DMS153 treated with DMSO at 0.1 percent for 48 hours (cell line): ENCODE results near the gene ZNF398.

ENCODE experiments used
- DNase-seq: peaks from one replicate; lab custom pipeline; 2025; ENCODE audit not compliant: unreplicated experiment; lab: John Stamatoyannopoulos, UW

Gene ZNF398

DNA sequence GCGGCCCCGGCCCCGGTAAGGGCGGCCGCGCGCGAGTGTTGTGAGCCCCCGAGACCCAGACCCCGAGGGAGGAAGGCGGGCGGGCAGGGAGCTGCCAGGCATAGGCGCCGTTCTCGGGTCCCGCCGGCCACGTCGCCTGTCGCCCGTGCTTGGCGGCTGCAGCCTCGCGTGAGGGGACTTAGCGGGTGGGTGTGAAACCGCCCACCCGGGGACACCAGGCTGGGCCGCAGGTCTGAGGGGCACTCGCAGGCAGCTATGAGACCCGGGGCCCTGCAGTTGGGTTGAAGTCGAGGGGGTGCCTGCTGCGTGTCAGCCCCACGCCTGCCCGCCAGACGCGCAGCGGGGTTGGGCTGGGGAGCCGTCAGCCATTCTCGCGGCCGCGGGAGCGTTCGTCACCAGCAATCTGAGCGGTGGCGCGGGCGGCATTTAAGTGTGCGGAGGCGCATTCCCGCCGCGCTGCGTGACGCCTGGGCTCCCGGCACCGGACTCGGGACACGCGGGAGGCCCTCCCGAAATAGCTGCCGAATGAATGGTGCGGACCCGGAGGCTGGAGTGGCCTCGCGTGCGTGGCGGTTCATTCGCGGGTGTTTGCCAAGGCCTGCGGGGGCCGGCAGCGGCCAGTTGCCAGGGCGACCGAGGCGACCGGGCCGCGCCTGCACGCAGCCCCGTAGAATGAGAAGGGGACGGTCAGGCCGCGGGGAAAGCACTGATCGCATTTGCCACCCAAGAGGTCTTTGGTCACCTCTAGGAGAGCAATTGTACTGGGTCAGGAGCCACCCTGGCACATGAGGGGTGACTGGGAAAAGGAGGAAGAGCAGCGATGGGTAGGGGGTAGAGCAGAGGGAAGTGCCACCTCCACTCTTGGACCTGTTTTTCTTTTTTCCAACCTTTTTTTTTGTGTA is 750 bp downstream of the ZNF398 start:
- no peak for DNase-seq

DNA sequence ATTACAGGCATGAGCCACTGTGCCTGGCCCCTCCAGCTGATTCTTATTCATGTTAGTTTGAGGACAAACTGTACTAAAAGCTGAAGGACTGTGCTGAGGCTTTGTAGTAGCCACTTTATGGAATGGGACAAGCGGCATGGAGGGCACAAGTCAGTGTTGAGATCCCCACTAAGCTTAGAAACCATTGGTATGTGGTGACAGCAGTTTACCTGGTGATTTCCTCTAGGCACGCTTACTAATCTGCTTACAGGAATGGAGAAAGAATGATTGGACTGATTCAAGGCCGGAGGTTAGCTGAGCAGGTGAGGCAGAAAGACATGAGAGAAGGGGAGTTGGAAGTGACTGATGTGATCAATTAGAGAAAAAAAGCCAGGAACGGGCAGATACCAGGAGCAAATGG is 3.7 kb downstream of the ZNF398 start:
- DNase-seq = no peak

DNA sequence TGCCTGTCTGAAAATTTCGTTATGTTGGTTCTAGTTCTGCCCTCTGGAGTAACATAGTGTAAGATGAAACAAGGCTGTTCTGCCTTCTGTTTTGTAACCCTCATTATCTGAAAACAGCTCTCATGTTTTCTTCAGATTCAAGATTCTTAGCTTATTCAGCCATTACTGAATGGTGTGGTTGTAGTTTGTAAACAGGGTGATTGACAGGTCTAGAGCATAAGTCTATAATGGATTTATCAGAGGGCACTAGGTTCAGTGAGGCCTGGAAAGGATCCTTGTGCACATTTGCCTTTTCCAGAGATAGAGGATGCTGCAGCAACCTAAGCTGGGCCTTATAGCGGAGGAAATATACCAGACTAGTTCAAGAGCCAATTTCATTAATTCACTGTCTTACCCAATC is 6.1 kb downstream of the ZNF398 start:
- DNase-seq = no peak

DNA sequence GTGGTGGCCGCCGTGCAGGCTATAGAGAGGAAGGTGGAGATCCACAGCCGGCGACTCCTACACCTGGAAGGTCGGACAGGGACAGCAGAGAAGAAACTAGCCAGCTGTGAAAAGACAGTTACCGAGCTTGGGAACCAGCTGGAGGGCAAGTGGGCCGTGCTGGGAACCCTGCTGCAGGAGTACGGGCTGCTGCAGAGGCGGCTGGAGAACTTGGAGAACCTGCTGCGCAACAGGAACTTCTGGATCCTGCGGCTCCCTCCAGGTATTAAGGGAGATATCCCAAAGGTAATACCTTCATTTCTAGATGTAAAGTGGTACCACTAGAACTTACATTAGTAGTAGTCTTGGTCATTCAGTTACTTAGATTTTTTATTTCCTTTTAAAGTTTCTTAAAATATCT is 6.8 kb downstream of the ZNF398 start:
- DNase-seq = no peak

DNA sequence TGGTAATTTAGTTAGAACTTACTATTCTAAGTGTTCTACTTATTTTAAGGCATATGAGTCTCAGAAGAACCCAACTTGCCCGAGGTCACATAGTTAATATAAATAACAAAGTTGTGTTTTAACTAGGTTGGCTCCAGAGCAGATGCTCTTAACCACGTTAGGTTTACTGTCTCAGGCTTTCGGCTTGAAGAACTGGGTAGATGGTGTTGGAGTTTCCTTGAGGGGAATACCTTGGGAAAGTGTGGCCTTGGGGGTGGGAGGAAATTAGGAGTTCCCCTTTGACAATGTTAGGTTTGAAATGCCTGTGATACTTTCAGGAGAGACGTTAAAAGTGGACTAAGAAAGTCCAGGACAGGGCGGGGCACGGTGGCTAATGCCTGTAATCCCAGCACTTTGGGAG is 9.6 kb downstream of the ZNF398 start:
- no peak for DNase-seq

DNA sequence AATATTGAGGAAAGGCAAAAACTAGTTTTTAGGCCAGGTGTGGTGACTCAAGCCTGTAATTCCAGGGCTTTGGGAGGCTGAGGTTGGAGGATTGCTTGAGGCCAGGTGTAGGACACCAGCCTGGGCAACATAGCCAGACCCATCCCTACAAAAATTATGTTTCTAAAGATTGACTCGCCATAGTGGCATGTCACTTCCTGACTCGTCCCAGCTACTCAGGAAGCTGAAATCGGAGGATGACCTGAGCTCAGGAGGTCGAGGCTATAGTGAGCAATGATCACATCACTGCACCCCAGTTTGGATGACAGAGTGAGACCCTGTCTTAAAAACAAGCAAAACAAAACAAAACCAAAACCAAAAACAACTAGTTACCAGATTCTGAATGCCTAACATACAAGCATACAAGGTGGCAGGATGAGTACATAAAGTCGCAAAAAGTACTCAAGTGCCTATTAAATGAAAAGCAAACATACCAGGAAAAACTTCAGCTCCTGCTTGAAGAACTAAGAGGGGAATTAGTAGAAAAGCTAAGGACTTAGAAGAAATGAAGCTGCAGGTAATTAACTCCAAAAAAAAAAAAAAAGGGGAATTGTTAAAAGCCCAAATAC is 14.1 kb downstream of the ZNF398 start:
- DNase-seq = no peak

DNA sequence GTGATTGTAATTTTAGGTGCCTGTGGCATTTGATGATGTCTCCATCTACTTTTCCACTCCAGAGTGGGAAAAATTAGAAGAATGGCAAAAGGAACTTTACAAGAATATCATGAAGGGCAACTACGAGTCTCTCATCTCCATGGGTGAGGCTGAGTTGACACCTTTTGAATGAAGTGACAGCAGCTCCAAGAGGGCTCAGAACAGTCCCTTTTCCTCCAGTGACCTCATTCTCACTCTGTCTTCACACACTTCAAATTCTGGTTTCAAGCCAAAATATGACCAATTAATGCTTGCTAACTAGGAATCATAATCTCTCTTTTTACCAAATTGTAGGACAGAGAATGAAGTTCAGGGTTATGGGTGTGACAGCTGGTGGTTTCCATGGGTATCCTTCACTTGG is 18.9 kb downstream of the ZNF398 start:
- DNase-seq = no peak

DNA sequence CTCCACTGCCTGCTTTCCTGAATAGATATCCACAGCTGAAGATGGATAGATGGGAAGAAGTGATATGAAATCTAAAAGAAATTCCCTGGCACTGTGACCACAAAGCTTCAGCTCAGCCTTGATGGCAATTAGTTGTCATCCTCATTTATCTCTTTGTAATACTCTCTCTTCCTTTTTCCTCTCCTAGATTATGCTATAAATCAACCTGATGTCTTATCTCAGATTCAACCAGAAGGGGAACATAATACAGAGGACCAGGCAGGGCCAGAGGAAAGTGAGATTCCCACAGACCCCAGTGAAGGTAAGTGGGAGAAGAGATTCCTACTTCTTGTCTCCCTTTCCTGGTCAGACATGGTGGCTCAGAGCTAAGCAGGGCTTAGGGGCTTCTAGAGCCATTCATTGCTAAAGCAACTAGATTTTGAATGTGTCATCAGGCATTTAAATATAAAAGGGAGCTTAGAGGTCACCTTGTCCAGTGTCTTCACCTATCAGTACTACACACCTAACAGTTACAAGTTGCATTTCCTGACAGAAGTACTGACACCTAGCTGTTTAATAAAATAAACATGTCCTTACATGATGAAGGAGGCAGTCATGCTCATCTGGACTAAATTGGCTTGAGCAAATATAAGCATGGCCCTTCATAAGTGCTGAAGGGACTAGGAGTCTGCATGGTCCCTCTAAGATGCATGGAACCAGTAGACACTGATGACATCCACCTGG is 19.5 kb downstream of the ZNF398 start:
- DNase-seq = no peak

DNA sequence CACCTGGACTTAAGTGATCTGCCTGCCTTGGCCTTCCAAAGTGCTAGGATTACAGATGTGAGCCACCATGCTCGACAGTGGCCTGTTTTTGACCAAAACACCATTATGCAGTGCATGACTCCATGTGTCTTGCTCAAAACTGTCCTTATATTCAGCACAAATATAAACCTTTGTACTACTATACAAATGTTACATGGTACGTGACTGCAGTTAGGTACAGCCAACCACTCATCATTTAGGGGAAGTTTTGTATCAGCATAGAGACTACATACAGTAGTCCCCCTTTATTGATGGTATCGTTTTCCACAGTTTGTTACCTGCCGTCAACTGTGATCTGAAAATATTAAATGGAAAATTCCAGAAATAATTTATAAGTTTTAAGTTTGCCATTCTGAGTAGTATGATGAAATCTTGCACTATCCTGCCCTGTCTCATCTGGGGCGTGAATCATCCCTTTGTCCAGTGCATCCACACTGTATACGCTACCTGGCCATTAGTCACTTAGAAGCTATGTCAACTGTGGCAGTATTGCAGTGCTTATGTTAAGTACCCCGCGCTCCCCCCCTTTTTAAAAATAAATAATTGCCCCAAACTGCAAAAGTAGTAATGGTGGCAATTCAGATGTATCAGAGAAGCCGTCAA is 24.8 kb downstream of the ZNF398 start:
- DNase-seq = no peak

DNA sequence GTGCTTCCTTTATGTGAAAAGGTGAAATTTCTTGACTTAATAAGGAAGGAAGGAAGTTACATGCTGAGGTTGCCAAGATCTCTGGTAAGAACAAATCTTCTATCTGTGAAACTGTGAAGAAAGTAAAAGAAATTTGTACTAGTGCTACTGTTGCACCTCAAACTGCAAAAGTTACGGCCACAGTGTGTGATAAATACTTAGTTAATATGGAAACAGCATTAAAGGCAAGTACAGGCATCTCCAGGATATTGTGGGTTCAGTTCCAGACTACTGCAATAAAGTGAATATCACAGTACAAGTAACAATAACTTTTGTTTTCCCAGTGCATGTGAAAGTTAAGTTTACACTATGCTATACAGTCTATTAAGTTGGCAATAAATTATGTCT is 25.3 kb downstream of the ZNF398 start:
- DNase-seq = no peak

DNA sequence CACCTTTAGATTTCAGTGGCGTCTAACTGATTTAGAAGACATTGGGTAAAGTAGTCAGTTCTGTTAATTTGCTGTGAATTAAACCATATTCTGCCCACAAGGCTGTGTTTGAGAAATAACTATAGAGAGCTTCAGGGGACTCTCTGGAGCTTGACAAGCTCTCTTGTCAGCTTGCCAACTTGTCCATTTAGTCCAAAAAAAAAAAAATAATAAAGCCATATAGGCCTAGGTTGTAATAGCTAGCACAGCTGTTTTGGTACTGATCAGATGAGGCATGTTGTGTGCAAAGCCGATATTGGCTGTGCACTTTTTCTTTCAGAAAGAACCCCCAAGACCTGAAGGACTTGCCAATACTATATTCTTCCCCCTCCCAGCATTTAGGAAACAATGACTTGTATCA is 27.9 kb downstream of the ZNF398 start:
- no peak for DNase-seq

DNA sequence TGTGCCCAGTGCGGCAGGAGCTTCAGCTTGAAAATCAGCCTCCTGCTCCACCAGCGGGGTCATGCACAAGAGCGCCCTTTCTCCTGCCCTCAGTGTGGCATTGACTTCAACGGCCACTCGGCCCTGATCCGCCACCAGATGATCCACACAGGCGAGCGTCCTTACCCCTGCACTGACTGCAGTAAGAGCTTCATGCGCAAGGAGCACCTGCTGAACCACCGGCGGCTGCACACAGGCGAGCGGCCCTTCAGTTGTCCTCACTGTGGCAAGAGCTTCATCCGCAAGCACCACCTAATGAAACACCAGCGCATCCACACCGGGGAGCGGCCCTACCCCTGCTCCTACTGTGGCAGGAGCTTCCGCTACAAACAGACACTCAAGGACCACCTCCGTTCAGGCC is 32.0 kb downstream of the ZNF398 start:
- DNase-seq = no peak

DNA sequence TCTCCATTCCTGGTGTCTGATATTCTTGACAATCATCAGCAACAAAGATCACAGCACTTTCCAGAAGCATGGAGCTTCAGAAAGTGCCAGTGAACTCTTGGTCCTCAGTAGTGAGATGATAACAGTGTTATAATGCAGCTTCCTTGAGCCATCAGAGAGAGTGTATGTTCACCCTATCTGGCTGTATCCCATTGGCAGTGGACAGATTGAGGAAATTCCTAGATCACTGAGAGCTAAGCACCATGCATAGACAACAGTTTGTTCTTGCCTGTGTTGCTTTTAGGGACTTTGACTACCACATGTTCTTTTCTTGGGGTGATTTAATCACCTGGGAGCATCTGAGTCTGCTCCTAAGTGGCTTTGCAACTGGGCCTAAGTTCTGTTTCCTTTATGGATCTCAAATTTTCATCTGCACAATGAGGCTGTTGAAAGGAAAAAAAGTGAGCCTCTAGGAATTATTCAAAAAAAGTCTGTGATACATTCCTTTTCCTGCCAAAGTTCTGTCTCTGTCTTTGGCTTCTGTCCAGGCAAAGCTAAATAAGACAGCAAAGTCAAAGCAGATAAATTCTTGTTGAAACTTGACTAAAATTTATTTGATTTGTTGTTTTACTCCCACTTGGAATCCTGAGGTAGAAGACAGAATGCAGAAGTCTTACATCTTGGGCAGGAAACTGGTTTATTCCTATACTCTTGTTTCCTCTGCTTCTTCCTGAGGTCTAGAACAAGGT is 33.6 kb downstream of the ZNF398 start:
- no peak for DNase-seq

DNA sequence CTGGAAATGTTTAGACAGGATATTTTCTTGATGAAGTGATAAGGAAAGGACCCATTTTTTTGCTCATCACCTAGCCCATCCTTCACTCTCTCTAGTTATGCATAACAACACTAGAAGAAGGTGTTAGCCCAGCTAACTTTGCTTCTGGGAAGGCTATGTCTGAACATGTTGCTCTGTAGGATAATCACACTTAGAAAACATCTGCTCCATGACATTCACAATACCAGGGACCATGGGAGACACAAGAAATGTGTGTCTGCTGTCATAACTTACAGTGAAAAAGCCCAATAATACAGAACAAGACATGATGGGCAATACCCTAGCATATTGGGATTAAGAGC is 34.2 kb downstream of the ZNF398 start:
- DNase-seq = no peak

DNA sequence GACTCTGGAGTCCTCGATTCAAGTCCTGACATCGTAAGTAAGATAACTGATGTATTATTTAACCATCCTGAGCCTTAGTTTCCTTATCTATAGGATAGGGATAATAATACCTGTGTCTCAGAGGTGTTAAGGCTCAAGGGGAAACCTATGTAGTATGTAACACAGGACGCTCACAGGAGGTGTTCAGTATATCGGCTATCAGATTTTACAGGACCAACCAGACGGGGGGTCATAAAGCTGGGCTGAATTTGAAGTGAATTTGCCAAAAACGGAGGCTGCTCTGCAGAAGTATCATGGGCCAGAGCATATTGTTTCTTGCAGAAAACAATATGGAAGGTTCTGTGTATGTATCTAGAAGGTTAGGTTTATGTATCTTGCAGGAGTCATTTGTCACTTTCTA is 37.0 kb downstream of the ZNF398 start:
- no peak for DNase-seq

DNA sequence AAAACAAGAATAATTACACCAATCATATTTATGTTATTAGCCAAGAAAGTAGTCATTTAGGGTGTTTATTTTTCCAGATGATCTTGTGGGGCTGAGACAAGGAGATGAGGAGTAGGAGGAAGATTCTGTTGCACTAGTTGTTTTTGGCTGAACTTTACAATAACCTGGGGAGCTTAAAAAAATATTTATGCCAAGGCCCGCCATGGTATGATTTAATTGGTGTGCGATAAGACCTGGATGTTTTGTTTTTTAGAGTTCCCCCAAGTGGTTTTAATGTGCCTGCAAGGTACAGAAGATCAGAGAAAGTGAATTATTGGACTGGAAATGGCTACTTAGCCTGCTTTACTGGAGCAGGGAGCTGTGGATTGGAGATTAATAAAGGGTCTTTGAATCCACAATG is 41.0 kb downstream of the ZNF398 start:
- no peak for DNase-seq

DNA sequence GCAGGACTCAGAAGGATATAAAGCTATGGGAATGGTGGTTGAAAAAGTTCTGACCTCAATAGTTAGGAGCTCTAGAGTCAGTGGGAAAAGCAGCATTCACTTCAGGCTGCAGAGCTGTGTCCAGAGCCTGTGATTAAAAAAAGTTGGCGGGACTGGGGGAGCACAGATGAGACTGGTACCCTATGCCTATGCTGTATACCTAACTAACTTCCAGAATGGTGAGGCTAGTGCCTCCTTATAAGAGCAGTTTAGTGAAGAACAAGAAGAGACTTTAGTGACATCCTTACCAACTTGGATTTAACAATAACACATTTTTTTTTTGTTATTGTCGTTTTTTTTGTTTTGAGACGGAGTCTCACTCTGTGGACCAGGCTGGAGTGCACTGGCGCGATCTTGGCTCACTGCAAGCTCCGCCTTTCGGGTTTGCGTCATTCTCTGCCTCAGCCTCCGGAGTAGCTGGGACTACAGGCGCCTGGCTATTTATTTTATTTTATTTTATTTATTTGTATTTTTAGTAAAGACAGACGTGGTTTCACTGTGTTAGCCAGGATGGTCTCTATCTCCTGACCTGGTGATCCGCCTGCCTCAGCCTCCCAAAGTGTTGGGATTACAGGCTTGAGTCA is 41.5 kb downstream of the ZNF398 start:
- DNase-seq = no peak

DNA sequence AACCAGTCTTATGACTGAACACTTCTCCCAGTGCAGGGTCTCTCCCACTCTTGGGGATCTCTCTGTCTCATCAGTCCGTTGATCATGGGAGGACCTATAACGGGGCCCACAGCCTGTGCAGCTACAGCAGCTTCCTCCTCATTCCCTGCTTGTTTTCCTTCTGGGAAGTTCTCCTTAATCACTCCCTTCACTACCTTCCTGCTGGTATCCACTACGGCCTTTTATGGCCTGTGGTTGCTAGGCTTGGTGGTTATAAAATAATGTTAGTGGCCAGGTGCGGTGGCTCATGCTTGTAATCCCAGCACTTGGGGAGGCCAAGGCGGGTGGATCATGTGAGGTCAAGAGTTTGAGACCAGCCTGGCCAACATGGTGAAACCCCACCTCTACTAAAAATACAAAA is 44.6 kb downstream of the ZNF398 start:
- no peak for DNase-seq

DNA sequence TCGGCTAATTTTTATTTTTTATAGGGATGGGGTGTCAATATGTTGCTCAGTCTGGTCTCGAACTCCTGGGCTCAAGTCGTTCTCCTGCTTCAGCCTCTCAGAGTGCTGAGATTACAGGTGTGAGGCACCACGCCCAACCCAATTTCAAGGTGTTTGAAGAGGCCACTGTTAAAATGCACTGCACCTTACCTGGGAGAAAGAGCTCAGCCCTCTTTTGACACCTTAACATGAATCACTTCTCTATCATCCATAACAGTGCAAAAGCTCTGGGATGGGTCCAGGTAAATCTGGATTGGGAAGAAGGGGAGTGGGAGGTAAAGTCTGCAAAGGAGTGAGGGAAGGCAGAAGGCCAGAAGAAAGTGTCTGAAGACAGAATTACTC is 47.5 kb downstream of the ZNF398 start:
- no peak for DNase-seq
